Ishikawa (cell line): ENCODE results near the gene ALDH6A1.

Source experiments
- CEBPB ChIP-seq: IDR thresholded peaks from 2 replicates; pipeline ENCODE4 v1.6.1; 2012
- CREB1 ChIP-seq: IDR thresholded peaks from 2 replicates; pipeline ENCODE4 v1.6.1; 2012; ENCODE audit warnings: low read depth
- EGR1 ChIP-seq: IDR thresholded peaks from 2 replicates; pipeline ENCODE4 v1.6.1; 2012
- EP300 ChIP-seq: IDR thresholded peaks from 2 replicates; pipeline ENCODE4 v1.6.1; 2012; ENCODE audit warnings: borderline replicate concordance
- FOXM1 ChIP-seq: IDR thresholded peaks from 2 replicates; pipeline ENCODE4 v1.6.1; 2012; ENCODE audit warnings: low read depth, borderline replicate concordance
- MAX ChIP-seq: IDR thresholded peaks from 2 replicates; pipeline ENCODE4 v1.6.1; 2012
- NFIC ChIP-seq: IDR thresholded peaks from 2 replicates; pipeline ENCODE4 v1.6.1; 2012
- RAD21 ChIP-seq: IDR thresholded peaks from 2 replicates; pipeline ENCODE4 v1.6.1; 2012; ENCODE audit warnings: low read depth
- REST ChIP-seq: IDR thresholded peaks from 2 replicates; pipeline ENCODE4 v1.6.1; 2012; ENCODE audit warnings: low read depth, mild to moderate bottlenecking
- TAF1 ChIP-seq: IDR thresholded peaks from 2 replicates; pipeline ENCODE4 v1.6.1; 2012; ENCODE audit warnings: low read depth, mild to moderate bottlenecking
- TCF12 ChIP-seq: IDR thresholded peaks from 2 replicates; pipeline ENCODE4 v1.6.1; 2012; ENCODE audit warnings: low read depth
- TEAD4 ChIP-seq: IDR thresholded peaks from 2 replicates; pipeline ENCODE4 v1.6.1; 2012
- YY1 ChIP-seq: IDR thresholded peaks from 2 replicates; pipeline ENCODE4 v1.6.1; 2012; ENCODE audit warnings: low read depth
- ZBTB7A ChIP-seq: IDR thresholded peaks from 2 replicates; pipeline ENCODE4 v1.6.1; 2012; ENCODE audit warnings: low read depth
- TF ChIP-seq, protein P1 (sequence below): IDR thresholded peaks from 2 replicates; pipeline ENCODE4 v1.6.1; 2012

ALDH6A1 gene

DNA sequence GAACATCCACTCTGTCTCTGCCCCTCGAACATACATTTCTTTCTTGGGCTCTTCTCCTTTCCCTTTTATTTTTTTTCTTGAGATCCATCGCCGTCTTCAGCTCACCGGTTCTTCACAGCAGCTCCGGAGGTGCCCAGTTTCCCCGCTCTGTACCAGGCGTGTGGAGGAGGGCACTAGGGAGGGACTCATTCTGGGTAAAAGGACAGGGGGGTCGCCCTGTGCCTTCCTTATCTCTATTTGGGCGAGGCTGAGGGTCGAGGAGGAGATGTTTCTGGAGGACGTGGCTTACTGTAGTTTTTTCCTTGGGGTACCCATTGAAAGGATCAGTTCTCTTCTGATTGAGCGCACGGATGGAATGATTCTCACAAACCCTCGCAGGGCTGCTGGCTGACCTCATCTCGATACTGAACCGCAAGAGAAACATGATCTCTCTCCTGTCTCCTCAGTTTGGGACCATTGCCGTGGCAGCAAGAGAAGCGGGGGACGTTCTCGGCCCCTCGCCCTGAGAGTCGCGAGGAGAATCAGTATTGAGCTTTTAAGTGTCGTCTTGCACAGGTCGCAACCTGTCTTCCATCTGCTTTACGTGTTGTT, 889 bp upstream of the ALDH6A1 start:
- TF ChIP-seq EP300 (no peak), EGR1 (no peak), REST (no peak), YY1 (no peak), TCF12 (no peak), FOXM1 (no peak), TAF1 (no peak; the same call in 1 of the 2 replicates), NFIC (no peak), RAD21 (no peak), TEAD4 (no peak), CEBPB (no peak), ZBTB7A (no peak), CREB1 (no peak), MAX (no peak)
- TF ChIP-seq, protein P1, sequence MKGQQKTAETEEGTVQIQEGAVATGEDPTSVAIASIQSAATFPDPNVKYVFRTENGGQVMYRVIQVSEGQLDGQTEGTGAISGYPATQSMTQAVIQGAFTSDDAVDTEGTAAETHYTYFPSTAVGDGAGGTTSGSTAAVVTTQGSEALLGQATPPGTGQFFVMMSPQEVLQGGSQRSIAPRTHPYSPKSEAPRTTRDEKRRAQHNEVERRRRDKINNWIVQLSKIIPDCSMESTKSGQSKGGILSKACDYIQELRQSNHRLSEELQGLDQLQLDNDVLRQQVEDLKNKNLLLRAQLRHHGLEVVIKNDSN: no peak

- TF ChIP-seq TEAD4: no peak
- TF ChIP-seq NFIC: no peak
- TF ChIP-seq REST: no peak
- TF ChIP-seq EP300: no peak
- no peak for TF ChIP-seq CEBPB
- no peak for TF ChIP-seq YY1
These were observed 423 bp downstream of the ALDH6A1 start for GRCh38 chr14:74083784-74084276.

GRCh38 chr14:74083161-74083560, 1.1 kb downstream of the ALDH6A1 start:
- TF ChIP-seq TAF1: no peak
- no peak for TF ChIP-seq CREB1
- TF ChIP-seq TCF12: no peak
- TF ChIP-seq REST: no peak
- TF ChIP-seq, protein P1: no peak
- no peak for TF ChIP-seq RAD21
- TF ChIP-seq EP300: no peak
- TF ChIP-seq ZBTB7A: no peak
- TF ChIP-seq NFIC: no peak

DNA sequence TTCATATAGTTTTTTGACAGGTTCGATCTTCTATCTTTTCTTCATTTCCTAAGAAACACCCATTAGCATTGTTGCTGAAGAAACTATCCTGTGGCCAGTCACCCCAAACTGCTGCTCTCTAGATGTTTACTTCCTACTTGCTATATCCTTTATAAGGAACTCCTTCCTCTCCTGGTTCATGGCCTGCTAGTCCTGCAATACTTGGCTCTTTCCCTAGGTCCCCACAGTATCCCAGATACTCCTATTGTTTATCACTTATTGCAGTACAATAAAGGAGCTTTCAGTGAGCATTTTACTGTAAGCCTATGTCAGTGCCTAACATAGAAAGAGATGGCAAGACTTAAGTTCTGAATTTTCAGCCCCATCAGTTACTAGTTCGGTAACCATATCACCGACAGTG, 2.8 kb downstream of the ALDH6A1 start:
- TF ChIP-seq, protein P1: no peak
- TF ChIP-seq TEAD4 (no peak), CEBPB (no peak), TCF12 (no peak), TAF1 (no peak), CREB1 (no peak), FOXM1 (no peak), EGR1 (no peak), NFIC (no peak), YY1 (no peak), RAD21 (no peak), REST (no peak), EP300 (no peak), ZBTB7A (no peak), MAX (no peak)
